GM18526 (cell line): ENCODE measurements around the gene SLC16A9.

Experiments
- POLR2A ChIP-seq: IDR thresholded peaks from 3 replicates; pipeline ENCODE4 v1.6.1; 2011; ENCODE audit not compliant: insufficient read length; ENCODE audit errors: extremely low read depth

The SLC16A9 gene

DNA sequence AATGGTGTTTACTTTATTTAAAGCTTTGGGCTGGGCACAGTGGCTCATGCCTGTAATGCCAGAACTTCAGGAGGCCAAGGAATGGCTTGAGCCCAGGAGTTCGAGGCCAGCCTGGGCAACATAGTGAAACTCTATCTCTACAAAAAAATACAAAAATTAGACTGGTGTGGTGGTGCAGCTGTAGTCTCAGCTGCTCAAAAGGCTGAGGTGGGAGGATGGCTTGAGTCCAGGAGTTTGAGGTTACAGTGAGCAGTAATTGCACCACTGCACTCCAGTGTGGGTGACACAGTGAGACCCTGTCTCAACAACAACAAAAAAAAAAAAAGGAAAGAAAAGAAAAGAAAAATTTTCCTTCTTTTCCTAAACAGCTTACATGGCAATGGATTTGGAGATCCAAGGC lies 22.0 kb downstream of the SLC16A9 start:
- no peak for TF ChIP-seq POLR2A

GRCh38 chr10:59684006-59684405 lies 25.6 kb downstream of the SLC16A9 start:
- TF ChIP-seq POLR2A, result no peak

DNA sequence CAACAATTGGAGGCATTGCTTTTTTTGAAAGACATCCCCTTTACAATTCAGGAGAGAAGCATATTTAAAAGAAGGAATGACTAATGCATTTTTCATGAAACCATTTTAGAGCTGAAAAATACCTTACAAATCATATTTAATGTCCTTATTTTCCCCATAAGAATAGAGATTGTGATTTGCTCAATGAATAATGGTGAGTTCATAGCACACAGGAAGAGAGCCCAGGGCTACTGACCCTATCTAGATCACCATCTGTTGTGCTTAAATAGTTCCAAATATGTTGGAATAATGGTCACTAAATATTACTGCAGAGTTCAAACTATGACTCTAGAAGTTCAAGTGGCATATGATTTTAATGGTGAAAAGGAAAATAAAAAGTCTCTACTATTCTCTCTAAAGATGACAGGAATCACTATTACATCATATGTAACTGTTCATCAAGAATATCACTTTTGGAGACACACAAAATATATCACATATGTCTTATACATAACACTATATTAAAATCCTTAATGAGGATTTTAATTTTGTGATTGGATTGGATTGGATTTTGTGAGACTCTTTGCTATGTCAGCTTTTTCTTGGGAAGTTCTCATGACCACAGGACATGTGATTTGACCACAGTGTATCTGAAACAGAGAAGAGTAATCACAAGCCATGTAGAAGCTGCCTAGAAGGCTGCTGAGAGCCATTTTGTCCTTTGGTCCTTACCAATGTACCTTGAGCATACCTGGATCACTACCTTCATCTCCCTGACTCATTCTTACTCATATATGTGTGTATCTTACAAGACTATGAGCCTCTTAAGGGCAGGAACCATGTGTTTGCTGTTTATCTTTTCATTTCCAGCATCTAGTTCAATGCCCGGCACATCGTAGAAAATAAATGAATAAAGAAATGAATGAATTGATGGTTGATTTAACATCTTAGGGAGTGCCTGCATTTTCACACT lies 26.4 kb downstream of the SLC16A9 start:
- no peak for TF ChIP-seq POLR2A

DNA sequence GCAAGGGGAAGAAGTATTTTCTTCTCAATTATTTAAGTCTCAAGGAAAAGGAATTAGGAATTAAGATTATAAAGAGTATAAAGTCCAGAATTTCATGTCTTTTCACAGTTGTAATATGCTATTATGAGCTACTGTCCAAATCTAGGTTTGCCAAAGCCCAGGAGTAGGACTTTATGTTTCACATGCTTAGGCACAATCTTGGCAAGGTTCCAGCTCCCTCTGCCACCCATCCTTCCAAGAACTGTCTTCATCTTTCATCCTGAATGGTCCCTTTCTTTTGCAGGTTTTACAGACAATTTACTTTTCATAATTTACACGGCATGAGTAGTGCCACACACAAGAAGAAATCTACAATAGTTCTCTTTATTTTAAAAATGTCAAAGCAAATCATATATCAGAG lies 29.5 kb downstream of the SLC16A9 start:
- no peak for TF ChIP-seq POLR2A

DNA sequence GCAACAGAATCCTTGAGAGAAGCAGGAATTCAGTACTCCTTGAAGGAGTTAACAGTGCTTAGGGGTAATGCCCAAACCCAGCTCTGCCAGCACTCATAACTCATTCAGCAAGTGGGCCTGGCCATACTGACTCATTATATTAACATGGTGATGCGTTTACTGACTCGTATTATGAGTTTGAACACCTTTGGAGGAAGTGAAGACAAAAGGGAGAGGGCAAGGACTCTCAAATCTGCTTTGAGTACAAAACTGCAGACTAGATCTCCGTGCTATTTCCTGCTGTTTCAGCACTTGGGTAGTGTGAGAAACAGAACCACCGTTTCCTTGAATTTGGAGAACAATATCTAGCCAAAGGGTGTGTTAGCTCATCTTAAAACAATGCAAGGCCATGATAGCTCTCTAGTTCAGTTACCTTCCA lies 30.8 kb downstream of the SLC16A9 start:
- TF ChIP-seq POLR2A, result no peak

DNA sequence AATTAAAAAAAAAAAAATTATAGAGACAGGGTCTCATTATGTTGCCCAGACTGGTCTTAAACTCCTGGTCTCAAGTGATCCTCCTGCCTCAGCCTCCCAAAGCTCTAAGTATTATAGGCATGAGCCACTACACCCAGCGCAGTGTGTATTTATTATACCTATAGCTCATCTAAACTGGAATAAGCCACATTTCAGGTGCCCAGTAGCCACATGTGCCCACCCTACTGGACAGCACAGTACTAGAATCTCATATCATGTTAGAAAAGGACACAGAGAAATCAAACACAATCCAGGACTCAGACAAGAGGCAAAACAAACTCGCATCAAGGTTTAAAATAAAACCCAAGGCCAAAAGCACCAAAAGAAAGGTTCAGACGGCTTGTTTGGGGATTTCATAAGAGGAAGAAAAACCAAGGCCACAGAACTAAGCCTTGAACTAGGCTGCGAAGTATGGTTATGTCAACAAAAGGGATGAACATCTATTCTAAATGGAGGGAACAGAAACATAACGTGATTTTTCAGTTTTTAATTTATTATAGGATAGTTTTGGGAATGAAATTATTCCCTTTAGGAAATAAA lies 32.3 kb downstream of the SLC16A9 start:
- no peak for TF ChIP-seq POLR2A

DNA sequence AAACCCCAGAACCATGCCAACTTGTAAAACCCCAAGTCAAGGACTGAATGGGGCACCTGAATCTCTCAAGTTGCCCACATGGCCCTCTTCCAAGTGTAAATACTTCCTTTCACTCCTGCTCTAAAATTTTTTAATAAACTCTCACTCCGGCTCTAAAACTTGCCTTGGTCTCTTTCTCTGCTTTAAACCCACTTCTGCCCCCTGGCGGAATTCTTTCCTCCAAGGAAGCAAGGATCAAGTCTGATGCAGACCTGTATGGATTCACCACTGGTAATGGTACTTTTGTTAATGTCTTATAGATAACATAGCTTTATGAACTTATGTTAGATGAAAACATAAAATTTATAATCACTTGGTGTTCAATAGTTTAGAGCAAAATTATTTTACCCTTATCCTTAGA lies 33.8 kb downstream of the SLC16A9 start:
- TF ChIP-seq POLR2A, result no peak

DNA sequence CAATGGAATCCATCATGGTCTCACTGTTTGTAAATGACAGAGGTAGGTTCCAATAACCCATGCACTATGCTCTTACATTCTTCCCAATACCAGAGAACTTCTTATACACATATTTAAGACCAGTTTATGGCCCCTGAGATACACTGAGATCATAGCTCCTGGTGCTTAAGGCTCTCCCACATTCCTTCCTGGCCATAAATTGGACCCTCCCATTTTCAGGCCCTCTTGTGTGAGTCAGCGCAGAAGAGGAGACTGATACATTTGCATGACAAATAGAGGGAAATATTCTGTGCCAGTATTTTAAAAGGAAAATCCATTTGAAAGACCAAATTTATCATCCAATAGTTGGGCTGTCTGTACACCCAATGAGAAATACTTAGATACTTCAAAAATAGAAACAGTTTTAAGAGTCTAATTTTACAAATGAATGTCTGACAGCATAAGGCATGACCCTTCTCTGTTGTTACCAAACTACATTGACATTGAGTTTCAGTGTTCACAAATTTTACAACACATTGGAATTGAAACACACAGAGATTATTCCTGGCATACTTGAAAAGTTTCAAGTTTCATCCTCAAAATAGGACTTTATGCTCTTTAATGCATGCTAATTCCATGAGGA lies 35.3 kb downstream of the SLC16A9 start:
- TF ChIP-seq POLR2A, result no peak

- TF ChIP-seq POLR2A, result no peak
These were observed 37.3 kb downstream of the SLC16A9 start for GRCh38 chr10:59672150-59672875.

DNA sequence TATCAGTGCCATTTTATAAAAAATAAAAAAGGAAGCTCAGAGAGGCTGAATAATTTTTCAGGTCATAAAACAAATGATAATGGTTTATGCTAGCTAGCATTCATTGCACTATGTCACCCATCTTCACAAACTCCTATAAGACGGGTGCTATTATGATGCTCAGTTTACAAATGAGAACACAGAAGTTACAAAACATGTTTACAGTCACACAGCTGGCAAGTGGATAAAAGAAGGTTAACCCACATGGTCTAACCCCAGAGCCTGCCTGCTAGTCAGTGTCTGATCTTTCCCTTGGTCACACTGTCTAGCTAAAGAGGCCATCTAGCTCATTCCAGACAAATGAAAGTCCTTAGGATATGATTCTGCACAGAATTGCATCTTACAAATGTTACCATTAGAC lies 39.4 kb downstream of the SLC16A9 start:
- TF ChIP-seq POLR2A, result no peak

- no peak for TF ChIP-seq POLR2A
These were observed 41.6 kb downstream of the SLC16A9 start for GRCh38 chr10:59668096-59668495.

DNA sequence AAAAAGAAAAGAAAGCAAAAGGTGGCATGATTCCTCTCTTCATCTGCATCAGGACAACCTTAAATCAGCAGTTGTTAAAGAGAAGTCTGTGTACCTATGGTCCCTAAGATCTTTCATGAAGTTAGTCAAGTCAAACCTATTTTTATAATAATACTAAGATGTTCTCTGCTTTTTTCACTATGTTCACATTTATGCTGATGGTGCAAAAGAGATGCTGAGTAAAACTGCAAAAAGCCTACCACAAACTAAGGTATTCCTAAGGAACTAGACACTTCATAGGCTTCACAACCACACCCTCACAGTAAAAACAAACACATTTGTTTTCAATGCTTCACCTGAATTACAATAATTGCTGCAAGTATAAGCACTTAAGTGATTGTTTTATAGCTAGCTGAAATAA lies 43.3 kb downstream of the SLC16A9 start:
- TF ChIP-seq POLR2A, result no peak

DNA sequence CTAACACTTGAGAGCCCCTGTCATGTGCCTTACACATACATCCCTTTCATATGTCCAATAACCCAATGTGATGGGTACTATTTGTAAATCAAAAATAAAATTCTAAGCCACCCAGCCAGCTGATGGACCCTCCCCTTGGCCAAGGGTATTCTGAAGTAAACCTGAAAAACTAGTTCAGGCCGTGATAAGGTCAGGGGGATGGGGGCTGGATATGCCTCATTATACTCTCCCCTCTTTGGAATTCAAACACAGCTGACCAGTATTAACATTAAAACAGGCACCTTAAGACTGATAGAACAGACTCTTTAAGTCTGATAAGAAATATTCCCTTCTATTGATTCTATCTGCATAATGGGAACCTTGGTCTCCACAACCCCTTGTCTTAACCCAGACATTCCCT lies 51.9 kb downstream of the SLC16A9 start:
- no peak for TF ChIP-seq POLR2A

DNA sequence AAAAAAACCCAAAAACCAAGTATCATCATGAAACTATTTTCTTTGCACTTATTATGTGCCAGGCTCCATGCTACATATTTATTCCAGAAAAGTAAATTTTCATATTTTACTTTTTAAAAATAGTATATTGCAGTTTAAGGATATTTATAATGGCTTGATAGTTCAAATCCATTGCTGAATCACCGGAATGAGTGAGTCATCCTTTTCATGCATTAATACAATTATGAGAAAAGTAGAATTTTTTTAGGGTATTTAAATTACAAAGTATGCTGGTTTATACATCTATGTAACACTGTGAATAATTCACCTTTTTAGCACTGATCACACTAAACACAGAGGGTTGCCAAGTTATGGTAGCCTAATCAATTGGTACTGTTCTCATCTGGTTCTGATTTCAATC lies 54.3 kb downstream of the SLC16A9 start:
- no peak for TF ChIP-seq POLR2A

- TF ChIP-seq POLR2A, result no peak
These were observed 55.6 kb downstream of the SLC16A9 start for GRCh38 chr10:59654007-59654406.
